Loucy (cell line): Measurements from ENCODE around the gene KL.

Source experiments
- CTCF ChIP-seq: fragments of 200-600 bp; sonication (generic); conservative IDR thresholded peaks from 2 replicates; pipeline ENCODE4 v1.5.1; 2014; ENCODE audit warnings: mild to moderate bottlenecking, antibody characterized with exemption, low read length
- EZH2phosphoT487 ChIP-seq: fragments of 200-600 bp; IDR thresholded peaks from 2 replicates; pipeline ENCODE4 v1.6.1; 2018; ENCODE audit warnings: antibody characterized with exemption, mild to moderate bottlenecking, moderate library complexity, borderline replicate concordance

- no peak for TF ChIP-seq CTCF
- TF ChIP-seq EZH2phosphoT487: no peak
These were observed 93.1 kb downstream of the KL start for GRCh38 chr13:33109271-33109697.
